NCI-H187 treated with DMSO at 0.1 percent for 48 hours (cell line): ENCODE results near the gene SMIM11.
"Not testable (repeated sequence)": the region's sequence is repeated elsewhere in the genome, so short reads cannot be mapped to it uniquely, and the experiment has no call there.

ENCODE experiments used
- DNase-seq: peaks from one replicate; lab custom pipeline; 2025; lab: John Stamatoyannopoulos, UW

Gene SMIM11

GRCh38 chr21:34374940-34375618, at the start of gene SMIM11:
SMIM11 (plus strand) TSS chr21:34375507; CDS start chr21:34379505, 3,998 bp downstream.
- not testable (repeated sequence) for DNase-seq

GRCh38 chr21:34330055-34330454, 45.3 kb upstream of the SMIM11 start:
- DNase-seq = no peak

DNA sequence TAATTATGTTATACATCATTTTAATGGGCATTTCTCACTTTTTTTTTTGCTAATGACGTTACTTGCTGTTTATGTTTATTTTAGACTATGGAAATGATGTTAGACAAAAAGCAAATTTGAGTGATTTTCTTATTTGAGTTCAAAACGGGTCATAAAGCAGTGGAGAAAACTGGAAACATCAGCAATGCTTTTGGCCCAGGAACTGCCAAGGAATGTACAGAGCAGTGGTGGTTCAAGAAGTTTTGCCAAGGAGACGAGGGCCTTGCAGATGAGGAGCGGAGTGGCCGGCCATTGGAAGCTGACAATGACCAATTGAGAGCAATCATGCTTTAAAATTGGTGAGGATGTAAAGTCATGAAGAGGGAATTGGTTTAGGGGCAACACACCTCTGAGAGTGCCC, 43.6 kb upstream of the SMIM11 start:
- DNase-seq = no peak

- DNase-seq = no peak
Observed at GRCh38 chr21:34332347-34332746, 43.0 kb upstream of the SMIM11 start.

DNA sequence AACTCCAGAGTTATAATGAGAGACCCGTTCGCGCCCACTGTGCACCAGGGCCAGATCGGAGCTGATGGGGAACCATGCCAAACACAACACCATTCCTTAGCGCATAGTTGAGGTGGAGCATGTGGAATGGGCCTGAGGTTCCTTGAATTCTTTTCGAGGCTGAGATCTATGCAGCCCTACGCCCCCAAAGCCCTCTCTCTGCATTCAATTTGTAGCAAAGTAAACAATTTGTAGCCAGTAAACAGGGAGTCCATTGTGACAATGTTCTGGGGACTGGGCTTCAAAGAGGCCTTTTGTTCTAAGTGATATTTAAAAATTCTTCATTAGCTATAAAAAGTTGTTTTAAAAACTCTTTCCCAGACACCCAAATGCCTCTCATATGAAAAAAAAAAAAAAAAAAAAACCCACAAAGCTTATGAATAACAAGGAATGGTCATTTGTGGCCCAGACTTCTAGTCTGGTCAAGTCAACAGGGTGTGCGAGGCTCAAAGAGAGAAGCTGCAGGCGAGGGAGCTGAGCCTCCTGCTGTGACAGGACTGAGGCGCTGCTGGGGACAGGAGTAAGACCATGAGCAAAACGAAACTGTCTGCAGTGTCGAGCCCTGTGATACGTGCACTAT, 42.1 kb upstream of the SMIM11 start:
- no peak for DNase-seq

DNA sequence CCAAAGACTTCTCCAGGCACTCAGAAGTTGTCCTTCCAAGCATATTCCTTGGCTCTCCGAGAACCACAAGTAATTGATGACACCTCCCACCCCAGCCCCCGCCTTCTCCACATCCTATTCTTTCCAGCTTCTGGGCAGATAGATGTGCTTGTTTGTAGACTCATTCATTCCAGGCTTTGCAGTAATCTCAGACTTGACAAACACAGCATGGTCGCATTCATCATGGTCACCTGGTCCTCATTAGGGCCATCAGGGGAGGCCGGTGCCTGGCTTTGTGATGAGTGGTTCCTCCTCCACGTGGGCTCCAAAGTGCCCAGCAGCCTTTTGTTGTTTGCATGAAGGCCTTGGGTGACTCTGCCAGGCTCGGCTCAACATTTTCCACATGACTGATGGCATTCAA, 40.0 kb upstream of the SMIM11 start:
- DNase-seq = no peak

DNA sequence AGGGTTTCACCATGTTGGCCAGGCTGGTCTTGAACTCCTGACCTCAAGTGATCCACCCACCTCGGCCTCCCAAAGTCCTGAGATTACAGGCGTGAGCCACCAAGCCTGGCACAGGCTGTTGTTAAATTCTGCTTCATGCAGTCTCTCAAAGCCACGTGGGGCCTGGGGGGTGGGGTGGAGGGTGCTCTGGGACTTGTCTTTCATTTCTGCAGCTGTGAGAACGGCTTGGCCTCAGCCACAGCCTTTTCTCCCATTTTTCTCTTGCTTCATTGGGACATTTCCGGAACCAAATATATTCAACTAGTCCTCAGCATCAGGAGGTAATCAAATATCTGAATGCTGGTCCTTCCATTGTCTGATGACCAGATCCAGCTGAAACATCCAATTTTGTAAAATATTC, 39.1 kb upstream of the SMIM11 start:
- no peak for DNase-seq

GRCh38 chr21:34336756-34337391, 38.4 kb upstream of the SMIM11 start:
- DNase-seq = no peak

- DNase-seq = no peak
Observed at GRCh38 chr21:34337741-34338140, 37.6 kb upstream of the SMIM11 start.

- DNase-seq = no peak
Observed at GRCh38 chr21:34338226-34338625, 37.1 kb upstream of the SMIM11 start.

- DNase-seq = no peak
Observed at GRCh38 chr21:34340061-34340460, 35.2 kb upstream of the SMIM11 start.

DNA sequence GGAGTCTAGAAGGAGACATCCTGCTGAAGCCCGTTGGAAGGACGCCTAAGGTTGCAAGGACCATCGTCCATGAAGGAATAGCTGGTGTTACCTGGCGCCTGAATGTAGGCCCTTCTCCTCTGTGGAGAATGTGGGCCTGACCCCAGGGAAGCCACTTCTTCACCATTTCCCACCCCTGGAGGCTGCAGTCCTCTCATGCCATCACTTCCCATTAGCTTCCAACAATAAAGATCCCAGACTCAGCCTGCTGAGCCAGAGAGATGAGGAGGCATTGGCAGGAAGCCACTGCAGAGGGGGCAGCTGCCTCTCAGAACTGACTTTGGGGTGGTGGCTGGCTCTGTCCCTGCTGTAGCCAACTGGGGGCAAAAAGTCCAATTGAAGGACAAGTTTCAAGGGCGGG, 32.8 kb upstream of the SMIM11 start:
- DNase-seq = no peak

DNA sequence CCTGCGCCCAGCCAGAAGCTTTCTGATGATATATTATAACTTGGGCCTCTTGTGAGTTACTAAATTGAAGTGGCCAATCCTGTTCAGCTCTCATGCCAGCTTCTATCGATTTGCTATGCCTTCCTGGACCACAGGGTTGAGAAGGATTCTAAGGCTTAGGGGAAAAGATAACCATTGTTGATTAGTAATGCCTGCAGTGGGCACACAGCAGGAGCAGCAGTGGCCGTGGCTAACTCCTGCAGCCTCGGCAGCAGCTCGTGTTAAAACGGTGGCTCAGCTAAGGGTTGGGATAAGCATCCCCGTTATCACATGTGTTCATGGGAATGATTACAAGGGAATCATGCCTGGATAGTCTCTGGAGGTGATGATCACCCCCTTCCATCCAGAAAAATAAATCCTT, 32.0 kb upstream of the SMIM11 start:
- DNase-seq = no peak

DNA sequence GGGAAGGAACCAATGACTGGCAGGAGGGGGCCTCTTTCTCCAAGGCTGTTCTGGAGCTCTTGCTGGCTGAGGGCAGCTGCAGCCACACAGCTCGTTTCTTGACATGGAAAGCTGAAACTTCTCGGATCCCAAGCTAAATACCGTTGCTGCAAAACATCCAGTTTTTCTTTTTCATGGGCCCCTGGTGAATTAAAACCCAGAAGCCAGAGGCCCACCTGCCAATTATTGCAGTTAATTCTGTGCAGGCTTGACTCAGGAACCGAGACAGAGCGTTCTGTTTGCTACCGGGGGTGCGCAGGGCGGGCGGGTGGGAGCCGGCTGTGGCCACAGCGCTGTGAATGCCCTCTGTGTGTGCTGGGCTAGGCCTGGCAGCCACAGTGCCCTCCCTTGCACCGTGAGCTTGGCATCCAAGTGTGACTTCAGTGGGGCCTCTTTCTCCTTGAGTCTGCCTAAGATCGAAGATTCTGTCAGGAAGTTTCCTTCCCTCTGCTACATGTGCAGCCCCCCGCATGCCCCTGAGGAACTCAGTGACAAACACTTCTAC, 31.4 kb upstream of the SMIM11 start:
- no peak for DNase-seq

DNA sequence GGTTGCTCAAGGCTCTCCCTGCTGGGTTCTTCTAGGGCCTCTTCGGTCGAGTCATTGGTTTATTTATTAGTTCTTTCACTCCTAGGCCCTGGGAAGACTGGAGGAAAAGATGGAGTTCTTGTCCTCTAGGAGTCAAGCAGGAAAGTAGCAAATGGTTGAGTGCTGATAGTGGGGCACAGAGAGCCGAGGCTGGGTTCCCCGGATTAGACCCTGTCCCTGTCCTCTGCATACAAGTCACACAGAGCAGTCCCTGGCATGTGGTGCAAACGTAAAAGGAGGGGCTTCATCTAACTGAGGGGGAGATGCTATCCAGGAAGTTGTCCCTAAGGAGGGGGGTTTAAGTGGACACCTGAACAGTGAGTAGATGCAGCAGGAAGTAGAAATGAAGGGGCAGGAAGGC, 30.7 kb upstream of the SMIM11 start:
- no peak for DNase-seq

GRCh38 chr21:34345091-34345871, 30.0 kb upstream of the SMIM11 start:
- DNase-seq = no peak

DNA sequence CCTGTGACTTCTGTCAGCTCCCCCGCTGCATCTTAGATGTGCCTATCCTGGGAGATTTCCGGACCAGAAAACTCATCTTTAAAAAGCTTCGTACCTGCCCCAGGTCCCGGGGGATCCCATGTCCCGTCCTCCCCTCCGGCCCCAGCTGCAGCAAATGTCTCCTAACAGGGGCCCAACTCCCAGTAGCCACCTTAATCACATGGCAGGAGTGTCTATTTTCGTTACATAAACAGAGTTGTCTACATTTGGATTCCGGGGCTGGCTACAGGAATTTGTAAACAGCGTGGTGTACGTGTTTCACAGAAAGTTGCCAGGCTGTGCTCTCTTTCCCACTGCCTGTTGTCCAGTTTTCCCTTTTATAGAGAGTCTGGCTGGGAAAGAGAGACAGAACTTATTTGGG, 29.4 kb upstream of the SMIM11 start:
- DNase-seq = no peak

- no peak for DNase-seq
Observed at GRCh38 chr21:34348890-34349519, 26.3 kb upstream of the SMIM11 start.

DNA sequence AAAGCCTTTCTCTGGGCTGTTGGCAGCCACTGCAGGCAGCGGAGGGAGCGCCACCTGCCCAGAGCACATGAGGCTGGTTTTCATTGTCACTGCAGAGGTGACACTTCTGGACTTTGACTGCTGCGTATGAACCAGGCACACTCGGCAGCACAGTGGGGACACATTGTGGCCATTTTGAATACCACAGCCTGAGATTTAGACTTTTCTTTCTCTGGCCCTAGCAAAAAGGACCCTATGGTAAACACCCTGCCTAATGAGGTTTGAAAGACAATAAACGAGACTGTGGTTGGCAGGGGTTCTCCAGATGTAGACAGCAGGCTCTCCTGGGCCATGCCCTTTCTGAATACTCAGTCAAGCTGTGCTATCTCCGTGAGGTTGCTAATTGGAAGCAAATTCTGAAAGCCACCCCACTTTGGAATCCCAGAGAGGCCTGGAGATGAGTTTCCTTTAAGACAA, 23.5 kb upstream of the SMIM11 start:
- peak; percentile 65 for DNase-seq

DNA sequence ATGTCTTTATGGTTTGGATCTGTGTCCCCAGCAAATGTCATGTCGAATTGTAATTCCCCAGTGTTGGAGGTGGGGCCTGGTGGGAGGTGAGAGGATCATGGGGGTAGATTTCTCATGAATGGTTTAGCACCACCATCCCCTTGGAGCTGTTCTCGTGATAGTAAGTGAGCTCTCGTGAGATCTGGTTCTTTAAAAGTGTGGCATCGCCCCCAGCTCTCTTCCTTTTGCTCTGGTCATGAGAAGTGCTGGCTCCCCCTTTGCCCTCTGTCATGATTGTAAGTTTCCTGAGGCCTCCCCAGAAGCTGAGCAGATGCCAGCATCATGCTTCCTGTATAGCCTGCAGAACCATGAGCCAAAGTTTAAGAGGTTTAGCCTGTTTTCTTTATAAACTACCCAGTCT, 22.8 kb upstream of the SMIM11 start:
- no peak for DNase-seq

GRCh38 chr21:34353182-34353581, 22.1 kb upstream of the SMIM11 start:
- DNase-seq = no peak

DNA sequence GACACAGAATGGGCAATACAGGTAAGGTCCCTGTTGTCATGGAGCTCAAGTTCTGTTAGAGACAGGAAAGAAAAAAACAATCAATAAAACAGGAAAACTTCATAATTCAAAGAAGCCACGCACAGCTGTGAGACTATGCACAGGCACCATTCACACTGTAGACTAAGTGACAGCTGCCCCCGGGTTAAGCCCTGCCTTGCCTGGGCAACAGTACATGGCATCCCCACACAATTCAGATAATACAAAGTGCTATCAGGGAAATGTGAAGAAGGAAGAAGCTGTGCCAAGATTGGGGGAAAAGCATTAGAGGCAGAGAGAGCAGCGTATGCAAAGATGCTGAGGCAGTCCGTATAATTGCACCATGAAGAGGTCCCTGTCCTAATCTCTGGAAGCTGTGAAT, 20.5 kb upstream of the SMIM11 start:
- no peak for DNase-seq
